CD4-positive, alpha-beta T cell treated with Interleukin-6 for 4 hours (primary cell): Measurements from ENCODE around the gene FAM221A.
"Not testable (repeated sequence)": the region's sequence is repeated elsewhere in the genome, so short reads cannot be mapped to it uniquely, and the experiment has no call there.

Experiments used
- DNase-seq: peaks from one replicate; pipeline ENCODE4 v3.0.0-alpha.2; 2020; ENCODE audit warnings: mixed read lengths

Gene FAM221A

GRCh38 chr7:23709081-23709750 is 29.2 kb downstream of the FAM221A start:
- DNase-seq = no peak

DNA sequence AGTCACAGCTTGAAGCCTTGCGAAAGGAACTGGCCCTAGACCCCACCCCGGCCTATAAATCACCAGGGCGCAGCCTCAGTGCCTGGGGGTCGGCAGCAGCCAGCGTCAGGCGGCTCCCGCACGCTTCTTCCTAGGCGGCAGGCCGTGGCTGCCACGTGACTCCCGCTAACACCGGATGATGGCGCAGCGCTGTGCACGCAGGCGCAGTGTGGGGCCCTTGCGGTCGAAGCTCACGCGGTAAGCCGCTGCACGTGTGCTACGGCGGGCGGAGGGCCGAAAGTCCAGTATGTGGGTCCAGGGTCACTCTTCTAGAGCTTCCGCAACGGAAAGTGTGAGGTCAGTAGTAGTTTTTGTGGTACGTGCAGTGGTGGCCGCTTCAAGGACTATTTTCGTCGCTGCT is 30.0 kb downstream of the FAM221A start, which contains the start of gene STK31:
STK31 (plus strand) TSS at position 220 of the 400 bp plus-strand sequence; CDS start at position 287, 67 bp downstream.
- DNase-seq = no peak

- DNase-seq = no peak
Measured at GRCh38 chr7:23712368-23713284, 32.6 kb downstream of the FAM221A start.

DNA sequence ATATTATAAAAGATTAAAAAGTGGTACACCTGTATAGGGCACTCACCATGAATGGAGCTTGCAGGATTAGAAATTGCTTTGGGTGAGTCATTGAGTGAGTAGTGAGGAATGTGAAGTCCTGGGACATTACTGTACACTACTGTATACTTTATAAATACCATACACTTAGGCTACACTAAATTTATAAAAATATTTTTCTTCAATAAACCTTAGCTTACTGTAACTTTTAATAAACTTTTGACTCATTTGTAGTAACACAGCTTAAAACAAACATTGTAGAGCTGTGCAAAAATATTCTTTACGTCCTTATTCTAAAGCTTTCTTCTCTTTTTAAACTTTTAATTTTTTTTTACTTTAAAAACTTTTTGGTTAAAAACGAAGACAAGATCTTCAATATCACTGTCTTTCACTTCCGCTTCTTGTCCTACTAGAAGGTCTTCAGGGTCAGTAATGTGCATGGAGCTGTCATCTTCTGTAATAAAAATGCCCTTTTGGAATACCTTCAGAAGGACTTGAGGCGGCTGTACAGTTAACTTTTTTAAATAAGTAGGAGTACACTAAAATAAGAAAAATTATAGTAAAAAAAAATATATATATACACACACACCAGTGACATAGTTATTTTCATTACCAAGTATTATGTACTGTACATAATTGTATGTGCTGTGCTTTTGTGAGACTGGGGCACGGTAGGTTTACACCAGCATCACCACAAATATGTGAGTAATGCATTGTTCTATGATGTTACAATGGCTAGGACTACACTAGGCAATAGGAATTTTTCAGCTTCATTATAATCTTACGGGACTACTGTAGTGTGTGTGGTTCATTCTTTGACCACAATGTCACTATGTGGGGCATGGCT is 33.5 kb downstream of the FAM221A start:
- DNase-seq = no peak

- no peak for DNase-seq
Measured at GRCh38 chr7:23714150-23714464, 34.1 kb downstream of the FAM221A start.

DNA sequence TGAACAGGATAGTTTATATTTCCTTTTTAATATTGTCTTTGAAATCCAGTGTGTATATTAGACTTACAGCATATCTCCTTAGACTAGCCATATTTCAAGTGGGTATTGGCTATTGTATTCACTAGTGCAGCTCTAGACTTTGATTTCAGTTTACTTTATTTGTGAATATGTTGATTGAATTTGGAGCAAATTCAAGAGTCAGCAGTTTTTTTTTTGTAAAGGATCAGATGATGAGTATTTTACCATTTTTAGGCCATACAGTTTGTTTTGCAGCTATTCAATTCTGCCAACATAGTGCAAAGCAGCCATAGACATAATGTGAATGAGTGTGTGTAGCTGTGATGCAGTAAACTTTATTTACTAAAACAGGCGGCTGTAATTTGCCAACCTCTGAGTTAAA is 34.6 kb downstream of the FAM221A start:
- no peak for DNase-seq

GRCh38 chr7:23715099-23715498 is 35.1 kb downstream of the FAM221A start:
- DNase-seq = no peak

GRCh38 chr7:23717788-23718187 is 37.8 kb downstream of the FAM221A start:
- no peak for DNase-seq

DNA sequence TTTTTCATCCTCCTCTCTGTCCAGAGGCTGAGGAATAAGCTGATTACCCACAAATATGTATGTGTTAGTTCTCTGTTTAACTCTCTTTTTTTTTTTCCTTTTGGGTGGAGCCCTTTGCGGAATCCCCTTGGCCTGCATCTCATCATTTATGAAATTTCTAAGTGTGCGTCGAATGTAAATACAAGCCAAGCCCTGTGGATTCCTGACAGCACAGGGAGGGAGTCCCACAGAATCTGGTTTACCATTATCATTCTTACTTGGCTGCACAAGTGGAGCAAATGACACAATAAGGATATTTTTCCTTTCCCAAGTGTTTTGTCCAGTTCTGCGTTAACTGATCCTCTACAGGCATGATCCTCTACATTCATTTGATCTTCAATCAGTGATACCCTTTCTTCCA is 41.5 kb downstream of the FAM221A start:
- DNase-seq = no peak

DNA sequence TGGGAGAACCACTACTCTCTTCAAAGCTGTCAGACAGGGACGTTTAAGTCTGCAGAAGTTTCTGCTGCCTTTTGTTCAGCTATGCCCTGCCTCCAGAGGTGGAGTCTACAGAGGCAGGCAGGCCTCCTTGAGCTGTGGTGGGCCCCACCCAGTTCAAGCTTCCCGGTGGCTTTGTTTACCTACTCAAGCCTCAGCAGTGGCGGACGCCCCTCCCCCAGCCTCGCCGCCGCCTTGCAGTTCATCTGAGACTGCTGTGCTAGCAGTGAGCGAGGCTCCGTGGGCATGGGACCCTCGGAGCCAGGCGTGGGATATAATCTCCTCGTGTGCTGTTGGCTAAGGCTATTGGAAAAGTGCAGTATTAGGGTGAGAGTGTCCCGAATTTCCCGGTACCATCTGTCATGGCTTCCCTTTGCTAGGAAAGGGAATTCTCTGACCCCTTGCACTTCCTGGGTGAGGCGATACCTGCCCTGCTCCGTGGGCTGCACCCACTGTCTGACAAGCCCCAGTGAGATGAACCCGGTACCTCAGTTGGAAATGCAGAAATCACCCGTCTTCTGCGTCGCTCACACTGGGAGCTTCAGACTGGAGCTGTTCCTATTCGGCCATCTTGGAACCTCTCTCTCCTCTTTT is 42.7 kb downstream of the FAM221A start:
- DNase-seq = not testable (repeated sequence)

- not testable (repeated sequence) for DNase-seq
Measured at GRCh38 chr7:23724113-23724512, 44.1 kb downstream of the FAM221A start.

DNA sequence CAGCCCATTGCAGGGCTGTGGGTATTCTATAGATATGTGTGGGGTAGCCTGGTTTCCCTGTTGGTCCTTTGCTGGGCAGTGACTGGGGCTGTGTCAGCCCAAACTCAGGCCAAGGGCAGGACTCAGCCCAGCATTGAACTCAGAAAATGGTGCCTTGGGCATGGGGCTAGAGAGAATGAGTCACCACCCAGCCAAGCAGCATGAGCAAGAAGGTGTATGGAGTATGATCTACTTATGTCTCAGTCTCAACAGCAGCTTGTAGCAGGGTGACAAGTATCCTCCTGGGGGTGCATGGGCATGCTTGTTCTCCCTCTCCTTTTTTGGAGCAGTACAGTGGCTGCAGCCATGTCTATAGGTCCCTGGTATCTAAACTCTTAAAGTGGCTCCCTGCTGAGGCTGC is 62.1 kb downstream of the FAM221A start:
- no peak for DNase-seq

- no peak for DNase-seq
Measured at GRCh38 chr7:23743226-23743625, 63.2 kb downstream of the FAM221A start.

DNA sequence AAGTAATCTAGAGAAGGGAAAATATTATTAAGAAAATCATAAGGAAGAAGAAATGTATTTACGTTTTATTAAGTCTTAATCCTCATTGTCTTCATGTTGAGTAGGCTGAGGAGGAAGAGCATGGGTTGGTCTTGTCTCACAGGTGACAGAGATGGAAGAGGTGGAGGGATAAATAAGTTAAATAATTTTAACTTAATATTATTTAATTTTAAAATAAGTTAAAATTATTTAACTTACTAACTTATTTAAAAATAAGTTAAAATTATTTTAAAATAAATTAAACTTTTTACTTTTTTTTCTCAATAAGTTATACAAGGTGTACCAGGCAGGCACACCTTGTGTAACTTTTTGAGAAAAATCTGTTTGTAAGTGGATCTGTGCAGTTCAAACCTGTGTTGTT is 66.6 kb downstream of the FAM221A start:
- DNase-seq = no peak

- no peak for DNase-seq
Measured at GRCh38 chr7:23751852-23752251, 71.9 kb downstream of the FAM221A start.
